ENCODE results near the gene RNF214. TPM values are rescaled to one million over a fixed set of nuclear protein-coding genes. Genes with fewer than 3 reads are reported as not detected.

RNF214 gene
- total and polyA plus RNA-seq, 2 of the 13 experiments (the other 11 are each of a cell fraction or from before 2014, with no cell fraction given): 10.7 to 12.6 TPM

DNA sequence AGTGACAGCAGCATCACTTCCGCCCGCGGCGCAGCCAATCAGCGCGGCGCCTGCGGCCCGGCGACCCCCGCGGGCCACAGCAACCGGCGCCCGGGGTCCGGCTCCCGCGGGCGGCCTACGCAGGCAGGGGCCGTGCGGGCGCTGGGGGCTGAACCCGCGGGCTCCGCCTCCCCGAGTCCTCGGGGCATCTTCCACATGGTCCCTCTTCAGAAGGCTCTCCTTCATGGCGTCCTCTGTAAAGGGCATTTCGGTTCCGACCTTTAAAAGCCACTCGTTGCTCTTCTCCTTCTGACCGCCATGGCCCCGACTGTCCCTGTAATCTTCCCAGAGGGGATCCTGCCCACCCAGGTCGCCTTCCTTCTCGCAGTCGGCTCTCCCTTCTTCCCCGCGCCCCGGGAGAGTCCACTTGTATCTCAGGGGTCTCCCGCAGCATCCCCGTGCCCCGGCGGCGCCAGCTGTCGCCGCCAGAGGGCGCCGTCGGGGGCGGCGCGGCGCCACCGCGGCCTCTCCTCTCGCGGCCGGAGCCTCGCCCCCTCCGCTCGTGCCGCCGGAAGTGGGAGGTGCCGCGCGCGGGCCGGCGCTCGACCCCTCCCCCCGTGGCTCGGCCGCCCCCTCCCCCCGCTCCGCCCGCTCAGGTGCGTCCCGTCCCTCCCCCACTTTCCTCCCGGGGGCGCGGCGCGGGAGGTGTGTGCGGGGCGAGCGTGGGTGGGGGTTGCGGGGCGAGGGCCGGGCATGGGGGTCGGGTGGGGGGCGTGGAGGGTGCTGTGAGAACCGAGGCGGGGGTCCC is at the start of gene RNF214 (continued):
- TF ChIP-seq, protein P1, sequence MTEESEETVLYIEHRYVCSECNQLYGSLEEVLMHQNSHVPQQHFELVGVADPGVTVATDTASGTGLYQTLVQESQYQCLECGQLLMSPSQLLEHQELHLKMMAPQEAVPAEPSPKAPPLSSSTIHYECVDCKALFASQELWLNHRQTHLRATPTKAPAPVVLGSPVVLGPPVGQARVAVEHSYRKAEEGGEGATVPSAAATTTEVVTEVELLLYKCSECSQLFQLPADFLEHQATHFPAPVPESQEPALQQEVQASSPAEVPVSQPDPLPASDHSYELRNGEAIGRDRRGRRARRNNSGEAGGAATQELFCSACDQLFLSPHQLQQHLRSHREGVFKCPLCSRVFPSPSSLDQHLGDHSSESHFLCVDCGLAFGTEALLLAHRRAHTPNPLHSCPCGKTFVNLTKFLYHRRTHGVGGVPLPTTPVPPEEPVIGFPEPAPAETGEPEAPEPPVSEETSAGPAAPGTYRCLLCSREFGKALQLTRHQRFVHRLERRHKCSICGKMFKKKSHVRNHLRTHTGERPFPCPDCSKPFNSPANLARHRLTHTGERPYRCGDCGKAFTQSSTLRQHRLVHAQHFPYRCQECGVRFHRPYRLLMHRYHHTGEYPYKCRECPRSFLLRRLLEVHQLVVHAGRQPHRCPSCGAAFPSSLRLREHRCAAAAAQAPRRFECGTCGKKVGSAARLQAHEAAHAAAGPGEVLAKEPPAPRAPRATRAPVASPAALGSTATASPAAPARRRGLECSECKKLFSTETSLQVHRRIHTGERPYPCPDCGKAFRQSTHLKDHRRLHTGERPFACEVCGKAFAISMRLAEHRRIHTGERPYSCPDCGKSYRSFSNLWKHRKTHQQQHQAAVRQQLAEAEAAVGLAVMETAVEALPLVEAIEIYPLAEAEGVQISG (CRISPR knock-in tag; IDR thresholded peaks at IDR 0.05): peak; percentile 99
- TF ChIP-seq ELF3 (CRISPR knock-in tag; IDR thresholded peaks at IDR 0.05) (peak; percentile 28; the same call in 1 of the 2 replicates), BHLHE40 (IDR thresholded peaks at IDR 0.05; ENCODE audit: low read length) (peak; percentile 69), REL (CRISPR knock-in tag; conservative IDR thresholded peaks at IDR 0.05) (no peak), YY1 (IDR thresholded peaks at IDR 0.05; ENCODE audit: insufficient read depth, insufficient replicate concordance, low read depth, low read length) (peak; percentile 79), NFYB (CRISPR knock-in tag; IDR thresholded peaks at IDR 0.05) (peak; percentile 66), HES4 (CRISPR knock-in tag; IDR thresholded peaks at IDR 0.05; ENCODE audit: borderline replicate concordance) (0 out of 2 replicates have a peak, but pooled peaks have one; percentile 27), KLF13 (CRISPR knock-in tag; IDR thresholded peaks at IDR 0.05) (no peak), ARNT (IDR thresholded peaks at IDR 0.05) (no peak), ZNF761 (CRISPR knock-in tag; conservative IDR thresholded peaks at IDR 0.05) (0 out of 2 replicates have a peak, but pooled peaks have one; percentile 30), ZNF839 (CRISPR knock-in tag; IDR thresholded peaks at IDR 0.05; ENCODE audit: borderline replicate concordance) (no peak)
- TF ChIP-seq, protein P2, sequence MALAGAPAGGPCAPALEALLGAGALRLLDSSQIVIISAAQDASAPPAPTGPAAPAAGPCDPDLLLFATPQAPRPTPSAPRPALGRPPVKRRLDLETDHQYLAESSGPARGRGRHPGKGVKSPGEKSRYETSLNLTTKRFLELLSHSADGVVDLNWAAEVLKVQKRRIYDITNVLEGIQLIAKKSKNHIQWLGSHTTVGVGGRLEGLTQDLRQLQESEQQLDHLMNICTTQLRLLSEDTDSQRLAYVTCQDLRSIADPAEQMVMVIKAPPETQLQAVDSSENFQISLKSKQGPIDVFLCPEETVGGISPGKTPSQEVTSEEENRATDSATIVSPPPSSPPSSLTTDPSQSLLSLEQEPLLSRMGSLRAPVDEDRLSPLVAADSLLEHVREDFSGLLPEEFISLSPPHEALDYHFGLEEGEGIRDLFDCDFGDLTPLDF (CRISPR knock-in tag; IDR thresholded peaks at IDR 0.05): 0 out of 2 replicates have a peak, but pooled peaks have one; percentile 33
- TF ChIP-seq, protein P3, sequence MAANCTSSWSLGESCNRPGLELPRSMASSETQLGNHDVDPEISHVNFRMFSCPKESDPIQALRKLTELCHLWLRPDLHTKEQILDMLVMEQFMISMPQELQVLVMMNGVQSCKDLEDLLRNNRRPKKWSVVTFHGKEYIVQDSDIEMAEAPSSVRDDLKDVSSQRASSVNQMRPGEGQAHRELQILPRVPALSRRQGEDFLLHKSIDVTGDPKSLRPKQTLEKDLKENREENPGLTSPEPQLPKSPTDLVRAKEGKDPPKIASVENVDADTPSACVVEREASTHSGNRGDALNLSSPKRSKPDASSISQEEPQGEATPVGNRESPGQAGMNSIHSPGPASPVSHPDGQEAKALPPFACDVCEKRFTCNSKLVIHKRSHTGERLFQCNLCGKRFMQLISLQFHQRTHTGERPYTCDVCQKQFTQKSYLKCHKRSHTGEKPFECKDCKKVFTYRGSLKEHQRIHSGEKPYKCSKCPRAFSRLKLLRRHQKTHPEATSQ (CRISPR knock-in tag; IDR thresholded peaks at IDR 0.05; ENCODE audit: borderline replicate concordance): 0 out of 2 replicates have a peak, but pooled peaks have one; percentile 25
- TF ChIP-seq, protein P4, sequence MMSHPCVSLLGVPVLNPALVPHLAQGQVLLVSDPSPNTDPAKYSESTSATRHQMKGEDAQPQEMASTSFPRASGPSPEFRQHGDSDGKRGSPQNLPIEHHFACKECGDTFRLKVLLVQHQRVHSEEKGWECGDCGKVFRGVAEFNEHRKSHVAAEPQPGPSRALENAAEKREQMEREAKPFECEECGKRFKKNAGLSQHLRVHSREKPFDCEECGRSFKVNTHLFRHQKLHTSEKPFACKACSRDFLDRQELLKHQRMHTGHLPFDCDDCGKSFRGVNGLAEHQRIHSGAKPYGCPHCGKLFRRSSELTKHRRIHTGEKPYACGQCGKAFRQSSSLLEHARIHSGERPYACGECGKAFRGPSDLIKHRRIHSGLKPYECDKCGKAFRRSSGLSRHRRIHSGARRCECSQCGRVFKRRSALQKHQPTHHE (CRISPR knock-in tag; IDR thresholded peaks at IDR 0.05; ENCODE audit: borderline replicate concordance): no peak
- TF ChIP-seq, protein P5, sequence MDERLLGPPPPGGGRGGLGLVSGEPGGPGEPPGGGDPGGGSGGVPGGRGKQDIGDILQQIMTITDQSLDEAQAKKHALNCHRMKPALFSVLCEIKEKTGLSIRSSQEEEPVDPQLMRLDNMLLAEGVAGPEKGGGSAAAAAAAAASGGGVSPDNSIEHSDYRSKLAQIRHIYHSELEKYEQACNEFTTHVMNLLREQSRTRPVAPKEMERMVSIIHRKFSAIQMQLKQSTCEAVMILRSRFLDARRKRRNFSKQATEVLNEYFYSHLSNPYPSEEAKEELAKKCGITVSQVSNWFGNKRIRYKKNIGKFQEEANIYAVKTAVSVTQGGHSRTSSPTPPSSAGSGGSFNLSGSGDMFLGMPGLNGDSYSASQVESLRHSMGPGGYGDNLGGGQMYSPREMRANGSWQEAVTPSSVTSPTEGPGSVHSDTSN (CRISPR knock-in tag; IDR thresholded peaks at IDR 0.05): no peak
- TF ChIP-seq, protein P6, sequence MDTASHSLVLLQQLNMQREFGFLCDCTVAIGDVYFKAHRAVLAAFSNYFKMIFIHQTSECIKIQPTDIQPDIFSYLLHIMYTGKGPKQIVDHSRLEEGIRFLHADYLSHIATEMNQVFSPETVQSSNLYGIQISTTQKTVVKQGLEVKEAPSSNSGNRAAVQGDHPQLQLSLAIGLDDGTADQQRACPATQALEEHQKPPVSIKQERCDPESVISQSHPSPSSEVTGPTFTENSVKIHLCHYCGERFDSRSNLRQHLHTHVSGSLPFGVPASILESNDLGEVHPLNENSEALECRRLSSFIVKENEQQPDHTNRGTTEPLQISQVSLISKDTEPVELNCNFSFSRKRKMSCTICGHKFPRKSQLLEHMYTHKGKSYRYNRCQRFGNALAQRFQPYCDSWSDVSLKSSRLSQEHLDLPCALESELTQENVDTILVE (CRISPR knock-in tag; IDR thresholded peaks at IDR 0.05): peak; percentile 77; the same call in 1 of the 2 replicates
- TF ChIP-seq, protein P7, sequence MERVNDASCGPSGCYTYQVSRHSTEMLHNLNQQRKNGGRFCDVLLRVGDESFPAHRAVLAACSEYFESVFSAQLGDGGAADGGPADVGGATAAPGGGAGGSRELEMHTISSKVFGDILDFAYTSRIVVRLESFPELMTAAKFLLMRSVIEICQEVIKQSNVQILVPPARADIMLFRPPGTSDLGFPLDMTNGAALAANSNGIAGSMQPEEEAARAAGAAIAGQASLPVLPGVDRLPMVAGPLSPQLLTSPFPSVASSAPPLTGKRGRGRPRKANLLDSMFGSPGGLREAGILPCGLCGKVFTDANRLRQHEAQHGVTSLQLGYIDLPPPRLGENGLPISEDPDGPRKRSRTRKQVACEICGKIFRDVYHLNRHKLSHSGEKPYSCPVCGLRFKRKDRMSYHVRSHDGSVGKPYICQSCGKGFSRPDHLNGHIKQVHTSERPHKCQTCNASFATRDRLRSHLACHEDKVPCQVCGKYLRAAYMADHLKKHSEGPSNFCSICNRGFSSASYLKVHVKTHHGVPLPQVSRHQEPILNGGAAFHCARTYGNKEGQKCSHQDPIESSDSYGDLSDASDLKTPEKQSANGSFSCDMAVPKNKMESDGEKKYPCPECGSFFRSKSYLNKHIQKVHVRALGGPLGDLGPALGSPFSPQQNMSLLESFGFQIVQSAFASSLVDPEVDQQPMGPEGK (CRISPR knock-in tag; IDR thresholded peaks at IDR 0.05): peak; percentile 52; the same call in 1 of the 2 replicates

Data from HepG2 (cell line).